ENCODE results near the gene CD1E.

CD1E gene

DNA sequence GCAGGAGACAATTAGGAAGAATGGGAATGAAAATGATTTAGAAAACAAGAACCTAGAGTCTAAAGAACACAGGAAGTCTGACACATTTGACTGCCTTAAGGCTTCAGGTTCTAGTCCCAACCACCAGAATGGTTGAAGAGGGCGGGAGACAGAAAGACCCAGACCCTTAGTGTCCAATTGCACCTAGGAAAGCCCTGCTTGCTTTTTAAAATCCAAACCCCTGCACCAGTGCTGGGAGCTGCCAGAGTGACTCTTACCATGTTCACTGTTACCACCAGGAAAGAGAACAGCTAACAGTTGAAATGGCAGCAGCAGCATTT is 22.6 kb upstream of the CD1E start (continued):
- TF ChIP-seq ZNF148 (tag by site-specific recombination; IDR thresholded peaks at IDR 0.05; ENCODE audit: borderline replicate concordance) (no peak), GFI1B (tag by site-specific recombination; IDR thresholded peaks at IDR 0.05) (no peak), MZF1 (tag by site-specific recombination; IDR thresholded peaks at IDR 0.05; ENCODE audit: borderline replicate concordance) (no peak)

DNA sequence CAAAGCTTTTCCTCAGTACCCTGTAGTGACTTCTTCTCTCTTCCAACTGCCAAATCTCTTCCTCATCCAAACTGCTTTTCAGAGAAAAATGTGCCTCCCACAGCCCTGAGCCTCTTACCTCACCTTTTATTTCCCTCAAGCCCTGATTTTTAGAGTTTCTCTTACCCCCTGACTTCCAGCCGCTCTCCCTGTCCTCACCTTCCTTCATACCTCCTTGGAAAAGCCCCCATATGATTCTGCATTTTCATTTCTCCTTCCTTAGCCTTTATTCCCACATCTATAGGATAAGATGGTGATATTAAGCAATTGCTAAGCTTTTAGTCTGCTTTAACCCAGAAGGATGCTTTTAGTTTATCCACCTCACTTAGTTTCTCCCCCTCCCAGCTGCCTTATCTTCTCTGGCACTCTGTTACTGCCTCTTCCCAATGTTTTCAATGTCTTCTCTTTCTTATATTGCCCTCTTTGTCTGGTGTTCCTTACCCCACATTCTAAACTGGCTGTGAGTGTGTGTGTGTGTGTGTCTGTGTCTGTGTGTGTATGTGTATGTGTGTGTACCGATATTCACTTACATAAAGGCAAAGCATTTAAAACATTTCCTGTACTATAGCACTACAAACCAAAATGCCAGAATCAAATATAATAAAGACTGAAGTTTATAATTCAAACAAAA is 22.1 kb upstream of the CD1E start, which contains the start of gene CD1B:
Gene CD1B (minus strand): TSS at position 51 of the 670 bp plus-strand sequence. CDS start 108 bp downstream, outside the sequence.
- H3K27ac ChIP-seq (ENCODE audit: extremely low read depth, low read depth, low read length): no peak within 1 kb of the TSS
- ChIA-PET CTCF (no interaction called here), POLR2A (no interaction called here)
- H3K36me3 ChIP-seq (ENCODE audit: control insufficient read depth in 2 of 2, insufficient read depth in 1 of 2, low read length in 2 of 2): no peaks in the 10 kb centered on the region
- H3K4me3 ChIP-seq (ENCODE audit: low read depth, low read length): no peak within 1 kb of the TSS
- H3K4me1 ChIP-seq (ENCODE audit: control insufficient read depth, insufficient read depth, low read length): no peaks in the 10 kb centered on the region
- H3K9me3 ChIP-seq (ENCODE audit: control insufficient read depth, insufficient read depth, low read depth, low read length): no peaks in the 10 kb centered on the region
- TF ChIP-seq ZNF132 (tag by site-specific recombination; IDR thresholded peaks at IDR 0.05; ENCODE audit: borderline replicate concordance) (no peak), EGR2 (tag by site-specific recombination; IDR thresholded peaks at IDR 0.05; ENCODE audit: low read depth) (no peak), ZNF214 (tag by site-specific recombination; IDR thresholded peaks at IDR 0.05; ENCODE audit: borderline replicate concordance) (no peak), FEZF1 (tag by site-specific recombination; IDR thresholded peaks at IDR 0.05) (no peak), HOXA7 (CRISPR knock-in tag; IDR thresholded peaks at IDR 0.05; ENCODE audit: borderline replicate concordance) (no peak), ZNF501 (tag by site-specific recombination; IDR thresholded peaks at IDR 0.05) (no peak), ZNF175 (tag by site-specific recombination; IDR thresholded peaks at IDR 0.05) (no peak), ZNF677 (tag by site-specific recombination; IDR thresholded peaks at IDR 0.05) (no peak), REST (tag by site-specific recombination; IDR thresholded peaks at IDR 0.05) (no peak), ZNF324 (tag by site-specific recombination; IDR thresholded peaks at IDR 0.05) (no peak), ZNF529 (tag by site-specific recombination; IDR thresholded peaks at IDR 0.05; ENCODE audit: insufficient replicate concordance) (no peak), ZNF704 (tag by site-specific recombination; IDR thresholded peaks at IDR 0.05) (no peak), ZNF350 (tag by site-specific recombination; IDR thresholded peaks at IDR 0.05) (no peak), ZNF239 (tag by site-specific recombination; IDR thresholded peaks at IDR 0.05) (no peak)
- TF ChIP-seq, protein P1, sequence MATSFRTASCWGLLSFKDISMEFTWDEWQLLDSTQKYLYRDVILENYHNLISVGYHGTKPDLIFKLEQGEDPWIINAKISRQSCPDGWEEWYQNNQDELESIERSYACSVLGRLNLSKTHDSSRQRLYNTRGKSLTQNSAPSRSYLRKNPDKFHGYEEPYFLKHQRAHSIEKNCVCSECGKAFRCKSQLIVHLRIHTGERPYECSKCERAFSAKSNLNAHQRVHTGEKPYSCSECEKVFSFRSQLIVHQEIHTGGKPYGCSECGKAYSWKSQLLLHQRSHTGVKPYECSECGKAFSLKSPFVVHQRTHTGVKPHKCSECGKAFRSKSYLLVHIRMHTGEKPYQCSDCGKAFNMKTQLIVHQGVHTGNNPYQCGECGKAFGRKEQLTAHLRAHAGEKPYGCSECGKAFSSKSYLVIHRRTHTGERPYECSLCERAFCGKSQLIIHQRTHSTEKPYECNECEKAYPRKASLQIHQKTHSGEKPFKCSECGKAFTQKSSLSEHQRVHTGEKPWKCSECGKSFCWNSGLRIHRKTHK (tag by site-specific recombination; IDR thresholded peaks at IDR 0.05): no peak
- TF ChIP-seq, protein P2, sequence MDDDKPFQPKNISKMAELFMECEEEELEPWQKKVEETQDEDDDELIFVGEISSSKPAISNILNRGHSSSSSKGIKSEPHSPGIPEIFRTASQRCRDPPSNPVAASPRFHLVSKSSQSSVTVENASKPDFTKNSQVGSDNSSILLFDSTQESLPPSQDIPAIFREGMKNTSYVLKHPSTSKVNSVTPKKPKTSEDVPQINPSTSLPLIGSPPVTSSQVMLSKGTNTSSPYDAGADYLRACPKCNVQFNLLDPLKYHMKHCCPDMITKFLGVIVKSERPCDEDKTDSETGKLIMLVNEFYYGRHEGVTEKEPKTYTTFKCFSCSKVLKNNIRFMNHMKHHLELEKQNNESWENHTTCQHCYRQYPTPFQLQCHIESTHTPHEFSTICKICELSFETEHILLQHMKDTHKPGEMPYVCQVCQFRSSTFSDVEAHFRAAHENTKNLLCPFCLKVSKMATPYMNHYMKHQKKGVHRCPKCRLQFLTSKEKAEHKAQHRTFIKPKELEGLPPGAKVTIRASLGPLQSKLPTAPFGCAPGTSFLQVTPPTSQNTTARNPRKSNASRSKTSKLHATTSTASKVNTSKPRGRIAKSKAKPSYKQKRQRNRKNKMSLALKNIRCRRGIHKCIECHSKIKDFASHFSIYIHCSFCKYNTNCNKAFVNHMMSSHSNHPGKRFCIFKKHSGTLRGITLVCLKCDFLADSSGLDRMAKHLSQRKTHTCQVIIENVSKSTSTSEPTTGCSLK (tag by site-specific recombination; IDR thresholded peaks at IDR 0.05): no peak
